Measurements from ENCODE around the gene PM20D1.

DNA sequence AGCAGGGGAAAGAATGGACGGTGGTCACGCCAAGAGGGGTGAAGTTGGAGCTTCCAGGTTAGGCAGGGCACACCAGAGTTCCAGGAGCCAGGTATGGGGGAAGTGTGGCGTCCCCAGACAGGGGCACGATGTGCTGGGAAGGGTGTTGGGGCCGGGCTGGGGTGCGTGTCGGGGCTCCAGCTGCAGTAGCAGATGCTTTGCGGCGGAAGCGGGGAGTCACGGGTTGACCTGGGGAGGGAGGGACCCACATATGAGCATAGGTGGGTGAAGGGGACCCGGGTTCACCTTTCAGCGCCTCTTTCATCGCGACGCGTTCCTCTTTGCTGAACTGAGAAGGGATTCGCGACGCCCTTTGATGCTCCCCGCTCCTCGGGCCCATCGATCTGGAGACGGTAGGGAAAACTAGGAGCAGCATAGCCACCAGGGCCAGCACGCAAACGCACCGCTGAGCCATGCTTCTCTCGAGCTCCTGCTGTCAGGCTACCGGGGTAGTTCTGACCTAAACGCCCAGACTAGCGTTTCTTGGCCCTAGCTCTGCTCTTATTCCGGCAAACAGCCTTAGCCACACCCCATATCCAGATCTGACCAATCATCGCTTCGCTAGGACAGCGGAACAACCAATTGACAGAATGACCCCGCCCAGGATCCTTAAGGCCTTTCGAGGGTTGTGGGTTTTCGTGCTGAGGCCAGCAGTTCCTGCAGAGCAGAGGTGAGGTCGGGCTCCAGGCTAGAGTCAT, at the start of gene PM20D1:
- TF ChIP-seq POLR2AphosphoS5 (IDR thresholded peaks at IDR 0.05; ENCODE audit: low read depth, low read length) (no peak), POLR2A (IDR thresholded peaks at IDR 0.05; ENCODE audit: low read depth, low read length) (no peak), TAF1 (IDR thresholded peaks at IDR 0.05; ENCODE audit: low read depth, low read length) (no peak), POU2F2 (IDR thresholded peaks at IDR 0.05; ENCODE audit: low read depth, low read length) (no peak), PAX5 (IDR thresholded peaks at IDR 0.05; ENCODE audit: insufficient read depth, low read length, severe bottlenecking) (no peak)
